Spleen (tissue), 11 donors: ENCODE data around the gene NT5E. TPM values are rescaled to one million over a fixed set of nuclear protein-coding genes. Genes with fewer than 3 reads are reported as not detected.
A peak's percentile ranks its signal among the peaks of the same experiment; 100 is the strongest.

ENCODE experiments used
- DNase-seq: peaks from one replicate; pipeline ENCODE4 v3.0.0-alpha.2; 2020
- H3K27ac ChIP-seq, 8 donors: fragments of 200-600 bp; sonication (generic) in 7 of 8; 1 replicate in 4 of 8; 2 replicates in 4 of 8; pipeline versions ENCODE4 v1.5.0 to v1.8.0; 2016 to 2021; ENCODE audit warnings: inconsistent platforms in 4 of 8, mild to moderate bottlenecking in 4 of 8, moderate library complexity in 1 of 8
- H3K27me3 ChIP-seq, 7 donors: fragments of 200-600 bp; sonication (generic) in 6 of 7; replicated peaks in 1 of 7; 1 replicate in 4 of 7; 2 replicates in 3 of 7; pipeline versions ENCODE4 v1.5.0 to v1.8.0; 2016 to 2021; ENCODE audit warnings: inconsistent platforms in 3 of 7, mild to moderate bottlenecking in 1 of 7
- H3K36me3 ChIP-seq, 6 donors: fragments of 200-600 bp; sonication (generic) in 5 of 6; 1 replicate in 4 of 6; 2 replicates in 2 of 6; pipeline versions ENCODE4 v1.5.0 to v1.8.0; 2016 to 2021; ENCODE audit warnings: inconsistent platforms in 2 of 6
- H3K4me1 ChIP-seq, 6 donors: fragments of 200-600 bp; sonication (generic) in 5 of 6; 1 replicate in 3 of 6; 2 replicates in 3 of 6; pipeline versions ENCODE4 v1.5.0 to v1.8.0; 2016 to 2021; ENCODE audit warnings: inconsistent platforms in 3 of 6
- H3K4me3 ChIP-seq, 8 donors: fragments of 200-600 bp; sonication (generic) in 7 of 8; 1 replicate in 4 of 8; 2 replicates in 4 of 8; pipeline versions ENCODE4 v1.5.0 to v1.8.0; 2016 to 2021; ENCODE audit warnings: inconsistent platforms in 4 of 8, mild to moderate bottlenecking in 4 of 8, moderate library complexity in 2 of 8
- H3K9me3 ChIP-seq, 8 donors: fragments of 200-600 bp; sonication (generic) in 7 of 8; 1 replicate in 4 of 8; 2 replicates in 4 of 8; pipeline versions ENCODE4 v1.5.0 to v1.8.0; 2016 to 2021; ENCODE audit warnings: inconsistent platforms in 4 of 8
- POLR2A ChIP-seq, 3 donors: fragments of 450-650 bp; IDR thresholded peaks; one replicate each; pipeline ENCODE4 v1.5.1; 2017; ENCODE audit warnings: antibody characterized with exemption in 3 of 3, mild to moderate bottlenecking in 1 of 3
- POLR2AphosphoS5 ChIP-seq, 3 donors: sonication (generic); formaldehyde crosslinking; IDR thresholded peaks; one replicate each; pipeline ENCODE4 v1.5.1; 2017; ENCODE audit warnings: antibody characterized with exemption in 3 of 3
- WGBS, 5 donors: extraction: QIAGEN DNeasy Blood & Tissue Kit in 3 of 5; methylation state at CpG; one replicate each; pipeline versions ENCODE4 v1.1.5 to v1.1.7; 2013 to 2018; 5-methylcytosine and 5-hydroxymethylcytosine counted together
- intact Hi-C: fragments of 100-400 bp; cut with DNase I; formaldehyde crosslinking; loops from one replicate; pipeline ENCODE4 v1.15.0; 2023; ENCODE audit warnings: low total_unique reads
- polyA plus RNA-seq, 3 donors: library from polyadenylated mRNA; stranded (reverse); fragments of 200-250 nt; gene quantifications; one replicate each; pipeline ENCODE4 v1.2.1, GENCODE V29; 2013
- total RNA-seq, 7 donors: library from RNA; depleted of rRNA in 3 of 7; stranded (reverse); fragments of >200 nt in 3 of 7; fragmentation: NEBNext Ultra II Directional in 4 of 7; extraction: Animal tissue kit (Norgen Biotek cat#: 25700) in 4 of 7; gene quantifications; one replicate each; pipeline versions ENCODE4 v1.1.0 to v1.2.1, GENCODE V29; 2016 to 2021
- TF ChIP-seq, protein P1 (sequence below), 11 experiments: fragments of 200-600 bp in 7 of 11; fragments of 450-650 bp in 4 of 11; sonication (generic) in 4 of 11; IDR thresholded peaks in 8 of 11; conservative IDR thresholded peaks in 3 of 11; 1 replicate in 7 of 11; 2 replicates in 4 of 11; pipeline versions ENCODE4 v1.4.0 to v1.8.0; 2016 to 2021; ENCODE audit warnings: antibody characterized with exemption in 11 of 11, inconsistent platforms in 4 of 11, mild to moderate bottlenecking in 1 of 11
- donor health status: healthy with polysubstance abuse.
- donor health status: DM: no; HTN: no; CAD: no; lungs with moderate emphysema.
- donor health status: DM: no; HTN: no; CAD: no.
- donor health status: Bipolar disorder and iron deficiency.
- donor health status: healthy.
- donor health status: DM: no; HTN: no; CAD: no.
- donor health status: DM: yes; HTN: yes; CAD: no.

NT5E gene
- total and polyA plus RNA-seq, 10 donors, result 8.4 to 32.2 (median 19.1) TPM

DNA sequence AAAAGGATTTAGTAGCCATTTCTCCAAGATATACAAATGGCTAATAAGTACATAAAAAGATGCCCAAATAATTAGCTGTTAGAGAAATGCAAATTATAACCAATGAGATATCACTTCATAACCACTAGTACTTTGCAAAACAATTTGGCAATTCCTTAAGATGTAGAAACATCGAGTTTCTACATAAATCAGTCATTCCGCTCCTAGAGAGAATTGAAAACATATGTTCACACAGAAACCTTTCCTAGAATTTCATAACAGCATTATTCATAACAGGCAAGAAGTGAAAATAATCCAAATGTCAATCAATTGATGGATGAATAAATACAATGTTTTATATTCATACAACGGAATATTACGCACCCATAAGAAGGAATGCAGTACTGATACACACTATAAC lies 20.5 kb upstream of the NT5E start:
- Histone ChIP-seq H3K9me3 (peaks cover 0 to 39% (median 21%) of the 10 kb centered on the region in 8 donors), H3K4me3 (no peak overlapping the region), H3K27ac (no peak overlapping the region), H3K27me3 (no peaks in the 10 kb centered on the region), H3K4me1 (no peaks in the 10 kb centered on the region), H3K36me3 (no peaks in the 10 kb centered on the region)
- intact Hi-C loops, result no loop called here
- TF ChIP-seq POLR2AphosphoS5 (IDR thresholded peaks at IDR 0.05) (no peak), POLR2A (IDR thresholded peaks at IDR 0.05) (no peak)
- TF ChIP-seq, protein P1, sequence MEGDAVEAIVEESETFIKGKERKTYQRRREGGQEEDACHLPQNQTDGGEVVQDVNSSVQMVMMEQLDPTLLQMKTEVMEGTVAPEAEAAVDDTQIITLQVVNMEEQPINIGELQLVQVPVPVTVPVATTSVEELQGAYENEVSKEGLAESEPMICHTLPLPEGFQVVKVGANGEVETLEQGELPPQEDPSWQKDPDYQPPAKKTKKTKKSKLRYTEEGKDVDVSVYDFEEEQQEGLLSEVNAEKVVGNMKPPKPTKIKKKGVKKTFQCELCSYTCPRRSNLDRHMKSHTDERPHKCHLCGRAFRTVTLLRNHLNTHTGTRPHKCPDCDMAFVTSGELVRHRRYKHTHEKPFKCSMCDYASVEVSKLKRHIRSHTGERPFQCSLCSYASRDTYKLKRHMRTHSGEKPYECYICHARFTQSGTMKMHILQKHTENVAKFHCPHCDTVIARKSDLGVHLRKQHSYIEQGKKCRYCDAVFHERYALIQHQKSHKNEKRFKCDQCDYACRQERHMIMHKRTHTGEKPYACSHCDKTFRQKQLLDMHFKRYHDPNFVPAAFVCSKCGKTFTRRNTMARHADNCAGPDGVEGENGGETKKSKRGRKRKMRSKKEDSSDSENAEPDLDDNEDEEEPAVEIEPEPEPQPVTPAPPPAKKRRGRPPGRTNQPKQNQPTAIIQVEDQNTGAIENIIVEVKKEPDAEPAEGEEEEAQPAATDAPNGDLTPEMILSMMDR (IDR thresholded peaks at IDR 0.05 in 8 of 11, conservative IDR thresholded peaks at IDR 0.05 in 3 of 11), result no peak
- 91 to 96% (median 95%) methylated on average over 4 of the region's 4 CpGs for WGBS, 5 donors
- no peak for DNase-seq

DNA sequence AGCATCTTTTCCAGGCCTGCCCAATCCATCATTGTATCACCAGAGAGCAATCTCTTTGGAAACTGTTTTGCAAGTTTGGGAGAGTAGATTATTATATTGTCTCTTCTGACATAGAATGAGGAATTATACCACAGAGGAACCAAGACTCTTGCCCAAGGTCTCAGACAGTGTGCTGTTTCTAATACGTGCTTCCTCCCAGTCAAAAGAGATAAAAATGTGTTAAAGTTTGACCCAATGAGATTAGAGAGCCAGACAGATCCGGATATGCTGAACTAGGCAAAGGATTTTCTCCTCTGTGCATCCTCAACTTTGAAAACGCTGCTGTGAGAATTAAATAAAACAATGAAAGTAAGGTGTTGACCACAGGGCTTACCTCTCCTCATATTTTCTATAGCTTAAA lies 18.6 kb upstream of the NT5E start:
- Histone ChIP-seq H3K27me3 (no peaks in the 10 kb centered on the region), H3K4me3 (no peak overlapping the region), H3K27ac (no peak overlapping the region), H3K9me3 (peaks cover 0 to 21% (median 8%) of the 10 kb centered on the region in 8 donors), H3K4me1 (no peaks in the 10 kb centered on the region), H3K36me3 (no peaks in the 10 kb centered on the region)
- no peak for DNase-seq
- intact Hi-C loops, result no loop called here
- TF ChIP-seq POLR2A (IDR thresholded peaks at IDR 0.05) (no peak), POLR2AphosphoS5 (IDR thresholded peaks at IDR 0.05) (no peak)
- TF ChIP-seq, protein P1 (IDR thresholded peaks at IDR 0.05 in 8 of 11, conservative IDR thresholded peaks at IDR 0.05 in 3 of 11), result no peak
- WGBS, 5 donors, result 46 to 60% (median 54%) methylated on average over 3 of the region's 3 CpGs

DNA sequence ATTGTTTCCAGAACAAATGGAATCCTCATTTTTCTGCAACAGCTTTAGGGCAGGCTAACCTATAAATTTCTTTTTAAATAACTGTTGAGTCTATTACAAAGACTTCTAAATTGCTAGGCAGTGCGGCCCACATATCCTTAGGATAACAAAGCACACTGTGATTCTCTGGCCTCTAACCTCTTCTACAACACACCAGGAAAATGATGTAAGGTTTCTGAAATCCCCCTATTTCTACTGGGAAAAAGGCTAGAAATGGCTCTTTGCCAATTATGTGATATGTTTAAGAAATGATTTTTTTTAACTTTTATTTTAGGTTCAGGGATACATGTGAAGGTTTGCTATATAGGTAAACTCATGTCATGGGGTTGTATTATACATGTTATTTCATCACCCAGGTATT lies 17.3 kb upstream of the NT5E start:
- intact Hi-C loops, result no loop called here
- no peak overlapping the region for H3K27ac ChIP-seq
- TF ChIP-seq, protein P1 (IDR thresholded peaks at IDR 0.05 in 8 of 11, conservative IDR thresholded peaks at IDR 0.05 in 3 of 11), result no peak
- no peak for TF ChIP-seq POLR2A (IDR thresholded peaks at IDR 0.05)
- no peak for TF ChIP-seq POLR2AphosphoS5 (IDR thresholded peaks at IDR 0.05)
- no peak overlapping the region for H3K4me3 ChIP-seq
- H3K4me1 ChIP-seq, result no peaks in the 10 kb centered on the region
- no peaks in the 10 kb centered on the region for H3K36me3 ChIP-seq
- H3K27me3 ChIP-seq, result no peaks in the 10 kb centered on the region
- H3K9me3 ChIP-seq, result peaks cover 0 to 12% (median 0%) of the 10 kb centered on the region in 8 donors
- 85 to 92% (median 92%) methylated on average over 1 of the region's 1 CpG for WGBS, 5 donors
- DNase-seq, result no peak

DNA sequence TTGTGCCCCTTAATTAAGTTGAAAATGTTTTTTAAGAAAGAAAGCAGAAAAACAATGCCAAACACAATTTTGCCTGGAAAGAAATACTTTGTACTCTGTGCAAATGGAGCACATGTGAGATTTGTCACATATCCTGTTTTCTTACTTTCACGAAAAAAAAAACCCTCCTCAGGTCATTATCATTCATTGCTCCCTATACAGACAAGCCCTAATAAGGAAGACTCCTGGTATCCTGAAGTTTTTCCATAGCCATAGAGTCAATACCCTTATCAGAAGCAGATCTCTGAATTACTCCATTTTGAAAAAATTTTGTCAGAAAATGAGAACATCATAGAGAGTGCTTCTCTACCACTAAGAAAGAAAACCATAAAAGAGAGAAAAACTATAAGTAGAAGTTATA lies 14.0 kb upstream of the NT5E start:
- no peak for DNase-seq
- no peaks in the 10 kb centered on the region for H3K4me1 ChIP-seq
- H3K4me3 ChIP-seq, result no peak overlapping the region
- no peaks in the 10 kb centered on the region for H3K27me3 ChIP-seq
- H3K36me3 ChIP-seq, result no peaks in the 10 kb centered on the region
- peaks cover 0 to 22% (median 0%) of the 10 kb centered on the region in 8 donors for H3K9me3 ChIP-seq
- H3K27ac ChIP-seq, result peak overlapping the region in 1 of 8 donors; percentile 5
- WGBS, 5 donors, result 55 to 70% (median 58%) methylated on average over 1 of the region's 1 CpG
- intact Hi-C loops, result no loop called here
- no peak for TF ChIP-seq POLR2A (IDR thresholded peaks at IDR 0.05)

DNA sequence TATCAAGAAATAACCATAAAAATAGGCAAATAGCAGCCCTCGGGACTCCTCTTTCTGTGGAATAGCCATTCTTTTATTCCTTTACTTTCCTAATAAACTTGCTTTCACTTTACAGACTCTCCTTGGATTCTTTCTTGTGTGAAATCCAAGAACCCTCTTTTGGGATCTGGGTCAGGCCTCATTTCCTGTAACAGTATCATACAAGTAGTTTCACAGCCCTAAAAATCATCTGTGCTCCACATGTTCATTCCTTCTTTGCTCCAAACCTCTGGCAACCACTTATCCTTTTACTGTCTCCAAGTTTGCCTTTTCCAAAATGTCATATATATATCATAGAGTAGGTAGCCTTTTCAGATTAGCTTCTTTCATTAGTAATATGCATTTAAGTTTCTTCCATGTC lies 13.5 kb upstream of the NT5E start:
- DNase-seq, result no peak

More for the DNA sequence above, 13.5 kb upstream of the NT5E start:
- intact Hi-C loops, result no loop called here
- Histone ChIP-seq H3K27ac (no peak overlapping the region), H3K4me3 (no peak overlapping the region), H3K36me3 (no peaks in the 10 kb centered on the region), H3K4me1 (no peaks in the 10 kb centered on the region), H3K27me3 (no peaks in the 10 kb centered on the region), H3K9me3 (peaks cover 0 to 22% (median 2%) of the 10 kb centered on the region in 8 donors)
- WGBS, 5 donors, result 74 to 90% (median 84%) methylated on average over 1 of the region's 1 CpG
- TF ChIP-seq, protein P1 (IDR thresholded peaks at IDR 0.05 in 8 of 11, conservative IDR thresholded peaks at IDR 0.05 in 3 of 11), result no peak
- no peak for TF ChIP-seq POLR2AphosphoS5 (IDR thresholded peaks at IDR 0.05)
- no peak for TF ChIP-seq POLR2A (IDR thresholded peaks at IDR 0.05)
